HCT116 (cell line): ENCODE measurements around the gene ADAMTS13. TPM values are rescaled to one million over a fixed set of nuclear protein-coding genes. Genes with fewer than 3 reads are reported as not detected.

Experiments
- ATAC-seq: fragments of 200-7000 bp; cut with Tn5 transposase; 2 replicates; pipeline ENCODE4 v1.9.1; 2020; ENCODE audit warnings: mild to moderate bottlenecking, moderate library complexity
- BruUV-seq: library from RNA; stranded (reverse); fragments of 400-500 nt; replicated peaks from 2 replicates; lab custom pipeline; 2021; lab: Mats Ljungman, UMichigan
- CTCF ChIA-PET: fragments of 300-600 bp; sonication (Branson Sonifier 250); formaldehyde crosslinking; loops from one replicate; lab custom pipeline; 2021; ENCODE audit warnings: antibody characterized with exemption; lab: Charles Lee
- POLR2A ChIA-PET: fragments of 300-600, 350-600 bp; sonication (Branson Sonifier 250); formaldehyde crosslinking; loops from one replicate; lab custom pipeline; 2021; ENCODE audit warnings: antibody characterized with exemption; lab: Charles Lee
- RAD21 ChIA-PET, 2 experiments: fragments of 300-600 bp; sonication (Branson Sonifier 250); formaldehyde crosslinking; loops; one replicate each; lab custom pipeline; 2023; ENCODE audit warnings: low total read pairs in 2 of 2; ENCODE audit not compliant: uncharacterized antibody in 2 of 2, unreplicated experiment in 2 of 2, low non-redundant PET in 1 of 2; lab: Charles Lee
- DNase-seq: peaks from one replicate; pipeline ENCODE4 v3.0.0-alpha.2; 2010; ENCODE audit warnings: low read depth, low spot score
- H2AFZ ChIP-seq: fragments of 200-600 bp; shearing (Covaris generic), sonication (generic); 2 replicates; pipeline ENCODE4 v1.6.1; 2017; ENCODE audit warnings: low read depth, mixed run types, mixed read lengths, antibody characterized with exemption, low read length; ENCODE audit not compliant: poor library complexity, severe bottlenecking
- H3K27ac ChIP-seq: 2 replicates; pipeline ENCODE4 v1.5.1; 2012; ENCODE audit warnings: low read depth, low read length
- H3K27me3 ChIP-seq: fragments of 200-600 bp; sonication (generic); 2 replicates; pipeline ENCODE4 v1.6.1; 2016; ENCODE audit warnings: mixed run types, low read length, mixed read lengths; ENCODE audit not compliant: insufficient read depth
- H3K36me3 ChIP-seq, 2 experiments: fragments of 200-500 bp in 1 of 2; fragments of 200-600 bp in 1 of 2; sonication (Bioruptor generic) in 1 of 2; sonication (generic) in 1 of 2; 2 replicates each; pipeline versions ENCODE4 v1.5.1 to v1.6.1; 2014 to 2016; ENCODE audit warnings: low read length in 2 of 2, inconsistent platforms in 1 of 2, mixed read lengths in 1 of 2, mixed run types in 1 of 2; ENCODE audit not compliant: insufficient read depth in 2 of 2, control insufficient read depth in 1 of 2
- H3K4me1 ChIP-seq, 2 experiments: fragments of 200-600 bp in 1 of 2; sonication (generic) in 1 of 2; 2 replicates each; pipeline versions ENCODE4 v1.5.1 to v1.6.1; 2012 to 2017; ENCODE audit warnings: low read length in 2 of 2, inconsistent platforms in 1 of 2, mild to moderate bottlenecking in 1 of 2, mixed read lengths in 1 of 2, mixed run types in 1 of 2, moderate library complexity in 1 of 2; ENCODE audit not compliant: insufficient read depth in 2 of 2, control insufficient read depth in 1 of 2
- H3K4me2 ChIP-seq: fragments of 200-600 bp; sonication (generic); 2 replicates; pipeline ENCODE4 v1.6.1; 2017; ENCODE audit warnings: mixed run types, low read length, mixed read lengths
- H3K4me3 ChIP-seq, 2 experiments: fragments of 200-600 bp in 1 of 2; sonication (generic) in 1 of 2; replicated peaks in 1 of 2; 2 replicates each; pipeline ENCODE4 v1.5.1; 2011 to 2016; ENCODE audit warnings: low read length in 2 of 2, control low read depth in 1 of 2, low read depth in 1 of 2, mild to moderate bottlenecking in 1 of 2, mixed read lengths in 1 of 2, mixed run types in 1 of 2
- H3K79me2 ChIP-seq: fragments of 200-600 bp; sonication (generic); 2 replicates; pipeline ENCODE4 v1.6.1; 2017; ENCODE audit warnings: mild to moderate bottlenecking, mixed run types, low read length, moderate library complexity, mixed read lengths; ENCODE audit not compliant: insufficient read depth
- H3K9ac ChIP-seq: fragments of 200-600 bp; sonication (generic); 2 replicates; pipeline ENCODE4 v1.6.1; 2016; ENCODE audit warnings: low read length, mixed read lengths
- H3K9me2 ChIP-seq: fragments of 200-600 bp; sonication (generic), shearing (Covaris generic); 2 replicates; pipeline ENCODE4 v1.6.1; 2017; ENCODE audit warnings: mixed run types, mild to moderate bottlenecking, moderate library complexity; ENCODE audit not compliant: insufficient read depth
- H3K9me3 ChIP-seq, 2 experiments: fragments of 200-500 bp in 1 of 2; fragments of 200-600 bp in 1 of 2; sonication (Bioruptor generic) in 1 of 2; sonication (generic) in 1 of 2; 2 replicates each; pipeline ENCODE4 v1.6.1; 2014 to 2017; ENCODE audit warnings: low read length in 2 of 2, mixed read lengths in 2 of 2, inconsistent platforms in 1 of 2, low read depth in 1 of 2, mild to moderate bottlenecking in 1 of 2, mixed run types in 1 of 2, moderate library complexity in 1 of 2; ENCODE audit not compliant: control insufficient read depth in 1 of 2, insufficient read depth in 1 of 2
- H4K20me1 ChIP-seq: fragments of 200-600 bp; sonication (generic), shearing (Covaris generic); 2 replicates; pipeline ENCODE4 v1.6.1; 2017; ENCODE audit warnings: mixed run types, mild to moderate bottlenecking, moderate library complexity; ENCODE audit not compliant: insufficient read depth
- CBX3 ChIP-seq: IDR thresholded peaks from 2 replicates; pipeline ENCODE4 v1.6.1; 2012; ENCODE audit warnings: low read depth
- CEBPB ChIP-seq: IDR thresholded peaks from 2 replicates; pipeline ENCODE4 v1.6.1; 2012; ENCODE audit warnings: low read depth
- ELF1 ChIP-seq: IDR thresholded peaks from 2 replicates; pipeline ENCODE4 v1.6.1; 2012; ENCODE audit warnings: low read depth, borderline replicate concordance
- EZH2 ChIP-seq: fragments of 200-600 bp; sonication (generic); IDR thresholded peaks from 2 replicates; pipeline ENCODE4 v1.6.1; 2017; ENCODE audit warnings: antibody characterized with exemption, mixed run types
- POLR2AphosphoS5 ChIP-seq: IDR thresholded peaks from 2 replicates; pipeline ENCODE4 v1.6.1; 2011; ENCODE audit warnings: mild to moderate bottlenecking, low read depth, low read length, moderate library complexity
- RAD21 ChIP-seq: IDR thresholded peaks from 2 replicates; pipeline ENCODE4 v1.6.1; 2012; ENCODE audit warnings: low read depth, mild to moderate bottlenecking
- SIN3A ChIP-seq: IDR thresholded peaks from 2 replicates; pipeline ENCODE4 v1.6.1; 2012; ENCODE audit warnings: low read depth
- SP1 ChIP-seq: IDR thresholded peaks from 2 replicates; pipeline ENCODE4 v1.6.1; 2012; ENCODE audit warnings: low read depth
- SRF ChIP-seq: IDR thresholded peaks from 2 replicates; pipeline ENCODE4 v1.6.1; 2012; ENCODE audit warnings: low read depth
- TCF7L2 ChIP-seq: IDR thresholded peaks from 2 replicates; pipeline ENCODE4 v1.7.0; 2011; ENCODE audit warnings: borderline replicate concordance, inconsistent platforms; ENCODE audit not compliant: insufficient read depth, insufficient read length; ENCODE audit errors: extremely low read depth
- ZFX ChIP-seq: fragments of 450-650 bp; IDR thresholded peaks from 2 replicates; pipeline ENCODE4 v1.6.1; 2017
- intact Hi-C: fragments of 100-400 bp; cut with micrococcal nuclease; formaldehyde crosslinking; loops from 2 replicates; pipeline ENCODE4 v1.10.0; 2022
- total RNA-seq: library from RNA; stranded (reverse); gene quantifications from one replicate; pipeline ENCODE4 v1.2.1, GENCODE V29; 2021; ENCODE audit not compliant: unreplicated experiment
- TF ChIP-seq, protein P1 (sequence below): IDR thresholded peaks from 2 replicates; pipeline ENCODE4 v1.6.1; 2012
- TF ChIP-seq, protein P2 (sequence below), 3 experiments: fragments of 200-600 bp in 1 of 3; sonication (generic) in 1 of 3; IDR thresholded peaks in 2 of 3; conservative IDR thresholded peaks in 1 of 3; 2 replicates each; pipeline ENCODE4 v1.5.1; 2012 to 2017; ENCODE audit warnings: low read depth in 2 of 3, low read length in 2 of 3, antibody characterized with exemption in 1 of 3, borderline replicate concordance in 1 of 3, control low read depth in 1 of 3, mild to moderate bottlenecking in 1 of 3, mixed read lengths in 1 of 3, mixed run types in 1 of 3, moderate library complexity in 1 of 3; ENCODE audit not compliant: insufficient read depth in 1 of 3
- TF ChIP-seq, protein P3 (sequence below): IDR thresholded peaks from 2 replicates; pipeline ENCODE4 v1.6.1; 2012; ENCODE audit warnings: low read depth

The ADAMTS13 gene
- total RNA-seq, 1 experiment from 2014 or later: 9.2 TPM

DNA sequence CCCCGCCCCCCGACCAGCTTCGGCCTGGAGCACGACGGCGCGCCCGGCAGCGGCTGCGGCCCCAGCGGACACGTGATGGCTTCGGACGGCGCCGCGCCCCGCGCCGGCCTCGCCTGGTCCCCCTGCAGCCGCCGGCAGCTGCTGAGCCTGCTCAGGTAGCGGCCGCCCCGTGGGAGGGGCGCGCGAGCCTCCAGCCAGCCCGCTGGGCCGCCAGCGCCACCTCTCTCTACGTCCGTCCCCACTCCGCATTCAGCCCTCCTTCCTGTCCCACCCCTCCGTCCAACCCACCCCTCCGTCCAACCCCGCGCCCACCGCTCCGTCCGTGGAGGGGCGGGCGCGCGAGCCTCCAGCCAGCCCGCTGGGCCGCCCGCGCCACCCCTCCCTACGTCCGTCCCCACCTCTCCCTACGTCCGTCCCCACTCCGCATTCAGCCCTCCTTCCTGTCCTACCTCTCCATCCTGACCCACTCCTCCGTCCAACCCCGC is 6.5 kb downstream of the ADAMTS13 start:
- Histone ChIP-seq H3K9me3 (no peaks in the 10 kb centered on the region), H4K20me1 (no peaks in the 10 kb centered on the region), H3K36me3 (no peaks in the 10 kb centered on the region), H3K27me3 (no peaks in the 10 kb centered on the region), H3K27ac (no peak overlapping the region), H3K4me3 (peak overlapping the region in 1 of 2 experiments; percentile 32; a peak in 1 of 4 replicates), H3K9ac (0 out of 2 replicates have a peak overlapping the region, but pooled peaks have one; percentile 23), H3K4me2 (peak overlapping the region; percentile 47), H3K79me2 (no peaks in the 10 kb centered on the region), H3K9me2 (no peaks in the 10 kb centered on the region), H2AFZ (no peak overlapping the region), H3K4me1 (peaks cover 0 to 5% of the 10 kb centered on the region in 2 experiments; a peak in 1 of 4 replicates)
- CTCF ChIA-PET: no interaction called here
- POLR2A ChIA-PET: no interaction called here
- TF ChIP-seq POLR2AphosphoS5 (no peak), SP1 (no peak), EZH2 (no peak), TCF7L2 (no peak), SIN3A (no peak), ELF1 (no peak), CEBPB (no peak), ZFX (no peak), RAD21 (no peak), SRF (no peak), CBX3 (no peak)
- TF ChIP-seq, protein P1, sequence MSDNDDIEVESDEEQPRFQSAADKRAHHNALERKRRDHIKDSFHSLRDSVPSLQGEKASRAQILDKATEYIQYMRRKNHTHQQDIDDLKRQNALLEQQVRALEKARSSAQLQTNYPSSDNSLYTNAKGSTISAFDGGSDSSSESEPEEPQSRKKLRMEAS: no peak
- DNase-seq (no peak), ATAC-seq (peak; percentile 87)
- intact Hi-C loops: no loop called here
- RAD21 ChIA-PET: no interaction called here
- BruUV-seq: no TSS peak

DNA sequence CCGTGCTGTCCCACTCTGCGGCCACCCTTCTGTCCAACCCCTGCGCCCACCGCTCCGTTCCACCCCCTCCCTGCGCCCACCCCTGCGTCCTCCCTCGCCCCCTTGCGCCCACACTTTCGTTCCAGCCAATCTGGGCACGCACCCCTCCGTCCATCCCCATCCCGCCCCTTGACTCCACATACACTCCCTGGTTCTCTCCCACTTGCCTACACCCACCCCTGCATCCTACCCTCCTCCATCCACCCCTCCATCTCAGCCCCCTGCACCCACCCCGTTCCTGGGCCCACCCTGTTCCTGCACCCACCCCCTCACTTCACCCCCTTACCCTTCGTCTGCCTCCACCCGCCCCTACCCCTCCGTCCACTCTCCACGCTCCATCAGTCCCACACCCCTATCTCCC is 7.0 kb downstream of the ADAMTS13 start:
- Histone ChIP-seq H3K9ac (no peak overlapping the region), H3K9me3 (no peaks in the 10 kb centered on the region), H3K9me2 (no peaks in the 10 kb centered on the region), H3K36me3 (no peaks in the 10 kb centered on the region), H3K79me2 (no peaks in the 10 kb centered on the region), H4K20me1 (no peaks in the 10 kb centered on the region), H2AFZ (no peak overlapping the region), H3K27ac (no peak overlapping the region), H3K4me1 (peaks cover 0 to 5% of the 10 kb centered on the region in 2 experiments; a peak in 1 of 4 replicates), H3K27me3 (no peaks in the 10 kb centered on the region), H3K4me3 (no peak overlapping the region), H3K4me2 (no peak overlapping the region)
- CTCF ChIA-PET: no interaction called here
- intact Hi-C loops: no loop called here
- ATAC-seq (0 out of 2 replicates have a peak, but pooled peaks have one; percentile 10), DNase-seq (no peak)
- TF ChIP-seq, protein P1: no peak
- TF ChIP-seq, protein P2, sequence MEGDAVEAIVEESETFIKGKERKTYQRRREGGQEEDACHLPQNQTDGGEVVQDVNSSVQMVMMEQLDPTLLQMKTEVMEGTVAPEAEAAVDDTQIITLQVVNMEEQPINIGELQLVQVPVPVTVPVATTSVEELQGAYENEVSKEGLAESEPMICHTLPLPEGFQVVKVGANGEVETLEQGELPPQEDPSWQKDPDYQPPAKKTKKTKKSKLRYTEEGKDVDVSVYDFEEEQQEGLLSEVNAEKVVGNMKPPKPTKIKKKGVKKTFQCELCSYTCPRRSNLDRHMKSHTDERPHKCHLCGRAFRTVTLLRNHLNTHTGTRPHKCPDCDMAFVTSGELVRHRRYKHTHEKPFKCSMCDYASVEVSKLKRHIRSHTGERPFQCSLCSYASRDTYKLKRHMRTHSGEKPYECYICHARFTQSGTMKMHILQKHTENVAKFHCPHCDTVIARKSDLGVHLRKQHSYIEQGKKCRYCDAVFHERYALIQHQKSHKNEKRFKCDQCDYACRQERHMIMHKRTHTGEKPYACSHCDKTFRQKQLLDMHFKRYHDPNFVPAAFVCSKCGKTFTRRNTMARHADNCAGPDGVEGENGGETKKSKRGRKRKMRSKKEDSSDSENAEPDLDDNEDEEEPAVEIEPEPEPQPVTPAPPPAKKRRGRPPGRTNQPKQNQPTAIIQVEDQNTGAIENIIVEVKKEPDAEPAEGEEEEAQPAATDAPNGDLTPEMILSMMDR (IDR thresholded peaks at IDR 0.05 in 2 of 3, conservative IDR thresholded peaks at IDR 0.05 in 1 of 3; ENCODE audit: borderline replicate concordance in 1 of 3, insufficient read depth in 1 of 3, low read depth in 2 of 3, low read length in 2 of 3): no peak
- TF ChIP-seq, protein P3, sequence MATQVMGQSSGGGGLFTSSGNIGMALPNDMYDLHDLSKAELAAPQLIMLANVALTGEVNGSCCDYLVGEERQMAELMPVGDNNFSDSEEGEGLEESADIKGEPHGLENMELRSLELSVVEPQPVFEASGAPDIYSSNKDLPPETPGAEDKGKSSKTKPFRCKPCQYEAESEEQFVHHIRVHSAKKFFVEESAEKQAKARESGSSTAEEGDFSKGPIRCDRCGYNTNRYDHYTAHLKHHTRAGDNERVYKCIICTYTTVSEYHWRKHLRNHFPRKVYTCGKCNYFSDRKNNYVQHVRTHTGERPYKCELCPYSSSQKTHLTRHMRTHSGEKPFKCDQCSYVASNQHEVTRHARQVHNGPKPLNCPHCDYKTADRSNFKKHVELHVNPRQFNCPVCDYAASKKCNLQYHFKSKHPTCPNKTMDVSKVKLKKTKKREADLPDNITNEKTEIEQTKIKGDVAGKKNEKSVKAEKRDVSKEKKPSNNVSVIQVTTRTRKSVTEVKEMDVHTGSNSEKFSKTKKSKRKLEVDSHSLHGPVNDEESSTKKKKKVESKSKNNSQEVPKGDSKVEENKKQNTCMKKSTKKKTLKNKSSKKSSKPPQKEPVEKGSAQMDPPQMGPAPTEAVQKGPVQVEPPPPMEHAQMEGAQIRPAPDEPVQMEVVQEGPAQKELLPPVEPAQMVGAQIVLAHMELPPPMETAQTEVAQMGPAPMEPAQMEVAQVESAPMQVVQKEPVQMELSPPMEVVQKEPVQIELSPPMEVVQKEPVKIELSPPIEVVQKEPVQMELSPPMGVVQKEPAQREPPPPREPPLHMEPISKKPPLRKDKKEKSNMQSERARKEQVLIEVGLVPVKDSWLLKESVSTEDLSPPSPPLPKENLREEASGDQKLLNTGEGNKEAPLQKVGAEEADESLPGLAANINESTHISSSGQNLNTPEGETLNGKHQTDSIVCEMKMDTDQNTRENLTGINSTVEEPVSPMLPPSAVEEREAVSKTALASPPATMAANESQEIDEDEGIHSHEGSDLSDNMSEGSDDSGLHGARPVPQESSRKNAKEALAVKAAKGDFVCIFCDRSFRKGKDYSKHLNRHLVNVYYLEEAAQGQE: no peak
- no peak for TF ChIP-seq CBX3
- no TSS peak for BruUV-seq
- POLR2A ChIA-PET: no interaction called here
- RAD21 ChIA-PET: no interaction called here
